Left ventricle myocardium inferior (tissue), 1 donor: Measurements from ENCODE around the gene PLEKHJ1. TPM values are rescaled to one million over a fixed set of nuclear protein-coding genes. Genes with fewer than 3 reads are reported as not detected.

ENCODE experiments used
- DNase-seq: peaks from one replicate; pipeline ENCODE4 v3.0.0-alpha.2; 2020
- H3K27ac ChIP-seq: fragments of 200-600 bp; replicated peaks from 2 replicates; pipeline ENCODE4 v1.8.0; 2021
- H3K27me3 ChIP-seq: fragments of 200-600 bp; 2 replicates; pipeline ENCODE4 v1.8.0; 2021; ENCODE audit warnings: low read depth
- H3K36me3 ChIP-seq: fragments of 200-600 bp; 2 replicates; pipeline ENCODE4 v1.8.0; 2021
- H3K4me1 ChIP-seq: fragments of 200-600 bp; 2 replicates; pipeline ENCODE4 v1.8.0; 2021
- H3K4me3 ChIP-seq: fragments of 200-600 bp; 2 replicates; pipeline ENCODE4 v1.8.0; 2021; ENCODE audit warnings: mild to moderate bottlenecking, moderate library complexity
- H3K9me3 ChIP-seq: fragments of 200-600 bp; replicated peaks from 2 replicates; pipeline ENCODE4 v1.8.0; 2021
- intact Hi-C: fragments of 100-400 bp; cut with micrococcal nuclease; formaldehyde crosslinking; loops from one replicate; pipeline ENCODE4 v1.11.0; 2022
- total RNA-seq: library from RNA; stranded (reverse); fragmentation: NEBNext Ultra II Directional; extraction: Animal tissue kit (Norgen Biotek cat#: 25700); gene quantifications from one replicate; pipeline ENCODE4 v1.2.1, GENCODE V29; 2021
- TF ChIP-seq, protein P1 (sequence below): fragments of 200-600 bp; IDR thresholded peaks from 2 replicates; pipeline ENCODE4 v1.8.0; 2021; ENCODE audit warnings: antibody characterized with exemption, mild to moderate bottlenecking, borderline replicate concordance
- donor health status: DM: no; HTN: yes; CAD: no; lungs with severe emphysema.

The PLEKHJ1 gene
- total RNA-seq, 1 donor from 2014 or later: 47.8 TPM

DNA sequence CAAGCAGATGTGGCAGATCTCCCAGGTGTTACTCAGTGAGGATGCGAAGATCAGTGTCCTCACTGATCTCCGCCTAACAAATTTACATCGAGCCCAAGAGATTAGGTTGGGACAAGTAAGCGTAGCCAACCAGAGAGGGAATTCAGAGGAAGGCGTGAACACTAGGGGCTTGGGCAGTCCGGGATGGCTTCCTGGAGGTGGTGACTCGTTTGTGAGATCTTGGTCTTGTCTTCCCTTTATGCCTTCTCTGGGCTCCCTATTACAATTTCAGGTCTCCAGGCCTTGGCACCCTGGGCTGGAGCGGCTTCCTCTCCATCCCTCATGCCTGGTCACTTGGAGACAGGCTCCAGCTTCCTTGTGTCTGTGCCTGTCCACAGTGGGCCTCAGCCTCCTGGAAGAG lies 6.7 kb upstream of the PLEKHJ1 start:
- no peaks in the 10 kb centered on the region for H3K27me3 ChIP-seq
- TF ChIP-seq, protein P1, sequence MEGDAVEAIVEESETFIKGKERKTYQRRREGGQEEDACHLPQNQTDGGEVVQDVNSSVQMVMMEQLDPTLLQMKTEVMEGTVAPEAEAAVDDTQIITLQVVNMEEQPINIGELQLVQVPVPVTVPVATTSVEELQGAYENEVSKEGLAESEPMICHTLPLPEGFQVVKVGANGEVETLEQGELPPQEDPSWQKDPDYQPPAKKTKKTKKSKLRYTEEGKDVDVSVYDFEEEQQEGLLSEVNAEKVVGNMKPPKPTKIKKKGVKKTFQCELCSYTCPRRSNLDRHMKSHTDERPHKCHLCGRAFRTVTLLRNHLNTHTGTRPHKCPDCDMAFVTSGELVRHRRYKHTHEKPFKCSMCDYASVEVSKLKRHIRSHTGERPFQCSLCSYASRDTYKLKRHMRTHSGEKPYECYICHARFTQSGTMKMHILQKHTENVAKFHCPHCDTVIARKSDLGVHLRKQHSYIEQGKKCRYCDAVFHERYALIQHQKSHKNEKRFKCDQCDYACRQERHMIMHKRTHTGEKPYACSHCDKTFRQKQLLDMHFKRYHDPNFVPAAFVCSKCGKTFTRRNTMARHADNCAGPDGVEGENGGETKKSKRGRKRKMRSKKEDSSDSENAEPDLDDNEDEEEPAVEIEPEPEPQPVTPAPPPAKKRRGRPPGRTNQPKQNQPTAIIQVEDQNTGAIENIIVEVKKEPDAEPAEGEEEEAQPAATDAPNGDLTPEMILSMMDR: no peak
- intact Hi-C loops: no loop called here
- H3K9me3 ChIP-seq: no peaks in the 10 kb centered on the region
- no peak for DNase-seq
- H3K4me1 ChIP-seq: peaks cover 76% of the 10 kb centered on the region
- H3K4me3 ChIP-seq: no peak overlapping the region
- H3K36me3 ChIP-seq: peaks cover 50% of the 10 kb centered on the region
- no peak overlapping the region for H3K27ac ChIP-seq

DNA sequence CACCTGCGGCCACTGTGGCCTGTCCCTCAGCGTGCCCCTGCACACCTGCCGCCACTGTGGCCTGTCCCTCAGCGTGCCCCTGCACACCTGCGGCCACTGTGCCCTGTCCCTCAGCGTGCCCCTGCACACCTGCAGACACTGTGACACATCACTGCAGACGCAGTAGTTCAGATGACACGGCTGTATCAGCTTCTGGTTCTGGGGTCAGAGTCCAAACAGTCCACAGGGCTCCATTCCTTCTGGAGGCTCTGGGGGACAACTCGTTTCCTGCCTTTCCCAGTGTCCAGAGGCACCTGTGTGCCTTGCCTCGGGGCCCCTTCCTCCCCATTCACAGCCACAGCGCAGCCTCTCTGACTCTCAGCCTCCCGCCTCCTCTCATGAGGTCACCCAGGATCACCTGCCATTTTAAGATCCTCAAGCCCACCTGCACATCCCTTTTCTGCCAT lies 6.0 kb upstream of the PLEKHJ1 start:
- no peak for DNase-seq
- no peaks in the 10 kb centered on the region for H3K9me3 ChIP-seq
- peaks cover 78% of the 10 kb centered on the region for H3K4me1 ChIP-seq
- no peak overlapping the region for H3K27ac ChIP-seq
- peaks cover 43% of the 10 kb centered on the region for H3K36me3 ChIP-seq
- no peaks in the 10 kb centered on the region for H3K27me3 ChIP-seq
- intact Hi-C loops: no loop called here
- no peak overlapping the region for H3K4me3 ChIP-seq
- TF ChIP-seq, protein P1: no peak

DNA sequence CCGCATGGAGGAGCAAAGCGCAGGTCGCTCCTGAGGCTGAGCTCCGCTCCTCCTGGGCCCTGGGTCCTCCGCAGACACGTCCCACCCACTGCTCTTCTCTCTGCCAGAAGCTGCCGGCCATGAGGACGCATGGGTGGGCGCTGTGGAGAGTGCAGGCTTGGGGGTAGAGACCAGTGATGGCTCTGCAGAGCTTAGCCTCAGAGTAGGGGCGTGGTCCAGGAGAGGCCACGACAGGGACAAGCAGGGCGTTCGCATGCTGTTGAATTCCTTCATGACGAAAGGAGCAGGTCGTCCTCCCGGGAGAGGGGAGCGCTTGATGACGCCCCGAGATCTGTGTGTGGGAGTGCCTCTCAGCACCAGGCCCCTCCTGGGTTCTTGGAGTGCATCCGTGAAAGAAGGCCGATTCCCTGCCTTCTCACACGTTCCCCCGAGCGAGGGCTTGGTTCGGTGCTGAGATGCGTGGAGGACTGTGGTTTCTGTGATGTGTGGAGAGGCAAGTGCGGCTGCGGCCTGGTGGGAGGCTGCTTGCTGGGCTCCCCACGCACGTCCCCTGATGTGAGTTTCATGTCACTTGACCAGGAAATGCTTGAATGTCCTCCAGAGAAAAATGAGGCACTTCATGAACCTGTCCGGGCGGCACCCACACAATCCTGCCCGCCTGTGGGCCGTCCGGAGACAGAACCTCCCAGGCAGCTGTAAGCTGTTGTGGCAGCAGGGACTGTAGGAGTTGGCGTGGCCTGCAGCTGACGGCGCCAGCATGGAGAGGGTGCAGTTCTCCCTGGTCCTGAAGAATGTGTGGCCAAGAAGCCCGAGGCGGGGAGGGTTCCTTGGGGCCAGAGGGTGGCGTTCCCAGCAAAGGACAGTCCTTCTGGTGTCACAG lies 5.0 kb upstream of the PLEKHJ1 start:
- DNase-seq: no peak
- Histone ChIP-seq H3K9me3 (no peaks in the 10 kb centered on the region), H3K27ac (peak overlapping the region; percentile 72), H3K4me1 (peaks cover 72% of the 10 kb centered on the region), H3K36me3 (peaks cover 33% of the 10 kb centered on the region), H3K4me3 (peak overlapping the region; percentile 64), H3K27me3 (no peaks in the 10 kb centered on the region)
- TF ChIP-seq, protein P1: no peak
- intact Hi-C loops: no loop called here

DNA sequence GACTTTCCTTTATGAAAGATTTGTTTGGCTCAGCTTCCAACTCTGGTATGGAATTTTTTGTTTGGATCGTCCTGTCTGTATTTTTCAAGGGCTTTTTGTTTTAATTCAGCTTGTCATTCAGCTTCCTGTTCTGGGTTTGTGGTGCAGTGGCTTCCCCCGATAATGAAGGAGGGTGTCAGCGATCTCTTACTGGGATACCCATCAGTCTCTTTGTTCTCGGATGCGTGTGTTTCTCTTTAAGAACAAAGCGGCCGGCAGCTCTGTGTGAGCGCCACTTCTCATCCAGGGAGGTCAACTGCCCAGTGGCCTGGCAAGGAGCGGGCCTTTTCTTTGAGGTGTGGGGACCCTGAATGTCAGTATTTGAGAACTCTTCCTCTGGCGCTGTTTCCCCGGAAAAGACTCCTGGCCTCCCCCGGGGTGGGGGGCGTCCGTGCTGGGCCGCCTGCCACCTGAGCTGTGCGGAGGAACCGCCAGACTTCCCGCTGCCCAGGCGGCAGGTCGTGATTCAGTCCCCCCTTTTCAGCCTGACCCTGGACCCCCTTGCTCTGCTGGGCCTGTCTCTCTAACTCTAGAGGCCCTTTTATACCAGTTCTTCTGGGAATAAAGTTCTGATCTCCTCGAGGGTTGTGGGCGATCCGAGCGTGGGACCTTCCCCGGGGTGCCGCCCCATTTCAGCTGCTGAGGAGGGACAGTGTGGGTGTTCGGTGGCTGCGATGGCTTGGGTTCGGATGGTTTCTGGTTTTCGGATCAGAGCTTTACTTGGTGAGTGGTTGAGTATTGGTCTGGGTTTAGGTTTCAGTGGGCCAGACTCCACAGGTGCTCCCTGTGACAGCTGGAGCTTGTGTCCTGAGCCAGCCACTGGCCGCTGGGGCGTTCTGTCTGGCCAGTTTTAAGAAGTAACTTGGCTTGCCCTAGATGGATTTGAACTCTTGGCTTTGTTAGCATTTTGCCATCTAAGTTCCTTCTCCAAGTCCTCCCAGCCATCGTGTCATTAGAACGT lies 3.9 kb upstream of the PLEKHJ1 start:
- no peaks in the 10 kb centered on the region for H3K9me3 ChIP-seq
- peak overlapping the region; percentile 72 for H3K27ac ChIP-seq
- intact Hi-C loops: no loop called here
- no peaks in the 10 kb centered on the region for H3K27me3 ChIP-seq
- TF ChIP-seq, protein P1: no peak
- peaks cover 22% of the 10 kb centered on the region for H3K36me3 ChIP-seq
- peaks cover 79% of the 10 kb centered on the region for H3K4me1 ChIP-seq
- peak overlapping the region; percentile 64 for H3K4me3 ChIP-seq
- no peak for DNase-seq

DNA sequence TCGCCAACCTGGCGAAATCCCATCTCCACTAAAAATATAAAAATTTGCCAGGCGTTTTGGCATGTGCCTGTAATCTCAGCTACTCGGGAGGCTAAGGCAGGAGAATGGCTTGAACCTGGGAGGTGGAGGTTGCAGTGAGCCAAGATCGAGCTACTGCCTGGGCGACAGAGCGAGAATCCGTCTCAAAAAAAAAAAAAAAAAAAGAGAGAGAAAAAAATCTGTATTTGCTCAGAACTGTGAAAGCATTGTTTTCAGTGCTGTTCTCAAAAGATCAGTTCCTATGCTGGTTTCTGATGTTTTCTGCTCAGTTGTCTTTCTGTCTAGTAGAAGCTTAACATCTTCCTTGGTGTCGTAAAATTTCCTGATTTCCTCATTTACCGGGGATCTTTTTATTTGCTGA lies 3.0 kb upstream of the PLEKHJ1 start:
- no peak for DNase-seq
- Histone ChIP-seq H3K9me3 (no peaks in the 10 kb centered on the region), H3K4me1 (peaks cover 88% of the 10 kb centered on the region), H3K27me3 (no peaks in the 10 kb centered on the region), H3K27ac (peak overlapping the region; percentile 72), H3K36me3 (peaks cover 14% of the 10 kb centered on the region), H3K4me3 (peak overlapping the region; percentile 64)
- intact Hi-C loops: no loop called here
- TF ChIP-seq, protein P1: no peak
